H9 (cell line): ENCODE data around the gene NEBL. TPM values are rescaled to one million over a fixed set of nuclear protein-coding genes. Genes with fewer than 3 reads are reported as not detected.

Experiments used
- DNase-seq: peaks from one replicate; pipeline ENCODE4 v3.0.0-alpha.2; 2017
- H2AFZ ChIP-seq: one replicate; pipeline ENCODE4 v1.6.1; 2013; ENCODE audit warnings: mild to moderate bottlenecking, low read length, control low read depth, moderate library complexity
- H2AK5ac ChIP-seq: 2 replicates; pipeline ENCODE4 v1.6.1; 2013; ENCODE audit warnings: low read length, control low read depth, mixed read lengths; ENCODE audit not compliant: insufficient read length
- H2BK120ac ChIP-seq: one replicate; pipeline ENCODE4 v1.6.1; 2013; ENCODE audit warnings: low read depth, mild to moderate bottlenecking, low read length, control low read depth, inconsistent platforms; ENCODE audit not compliant: poor library complexity, severe bottlenecking
- H2BK12ac ChIP-seq: 2 replicates; pipeline ENCODE4 v1.6.1; 2013; ENCODE audit warnings: low read length, control low read depth, mixed read lengths, low read depth; ENCODE audit not compliant: insufficient read length
- H2BK15ac ChIP-seq: 2 replicates; pipeline ENCODE4 v1.6.1; 2013; ENCODE audit warnings: low read depth, low read length, control low read depth
- H2BK20ac ChIP-seq: one replicate; pipeline ENCODE4 v1.6.1; 2013; ENCODE audit warnings: low read depth, mild to moderate bottlenecking, low read length, control low read depth, inconsistent platforms; ENCODE audit not compliant: poor library complexity, severe bottlenecking
- H2BK5ac ChIP-seq: 2 replicates; pipeline ENCODE4 v1.6.1; 2013; ENCODE audit warnings: low read length, control low read depth, mixed read lengths; ENCODE audit not compliant: insufficient read length
- H3K14ac ChIP-seq: 2 replicates; pipeline ENCODE4 v1.6.1; 2013; ENCODE audit warnings: low read length, control low read depth; ENCODE audit not compliant: insufficient read depth
- H3K18ac ChIP-seq: 2 replicates; pipeline ENCODE4 v1.6.1; 2013; ENCODE audit warnings: low read depth, mild to moderate bottlenecking, mixed read lengths, low read length, control low read depth; ENCODE audit not compliant: insufficient read length
- H3K23ac ChIP-seq: 2 replicates; pipeline ENCODE4 v1.6.1; 2013; ENCODE audit warnings: low read length, control low read depth, mixed read lengths, low read depth; ENCODE audit not compliant: insufficient read length
- H3K23me2 ChIP-seq: 2 replicates; pipeline ENCODE4 v1.6.1; 2013; ENCODE audit warnings: low read depth, mild to moderate bottlenecking, mixed read lengths, low read length, control low read depth; ENCODE audit not compliant: insufficient read length, poor library complexity, severe bottlenecking
- H3K27ac ChIP-seq: 2 replicates; pipeline ENCODE4 v1.5.1; 2013; ENCODE audit warnings: low read length, control low read depth, mixed read lengths, low read depth; ENCODE audit not compliant: insufficient read length
- H3K27me3 ChIP-seq: 2 replicates; pipeline ENCODE4 v1.6.1; 2013; ENCODE audit warnings: low read length, control low read depth, inconsistent platforms; ENCODE audit not compliant: insufficient read depth
- H3K4ac ChIP-seq: 2 replicates; pipeline ENCODE4 v1.6.1; 2013; ENCODE audit warnings: low read depth, mild to moderate bottlenecking, control low read depth, inconsistent platforms, low read length, moderate library complexity
- H3K4me1 ChIP-seq: 2 replicates; pipeline ENCODE4 v1.6.1; 2013; ENCODE audit warnings: low read length, control low read depth, inconsistent platforms; ENCODE audit not compliant: insufficient read depth
- H3K4me2 ChIP-seq: 2 replicates; pipeline ENCODE4 v1.6.1; 2013; ENCODE audit warnings: low read length, control low read depth, mixed read lengths; ENCODE audit not compliant: insufficient read length, insufficient read depth
- H3K56ac ChIP-seq: 2 replicates; pipeline ENCODE4 v1.6.1; 2013; ENCODE audit warnings: low read depth, mild to moderate bottlenecking, mixed read lengths, low read length, control low read depth; ENCODE audit not compliant: insufficient read length
- H3K79me1 ChIP-seq: 2 replicates; pipeline ENCODE4 v1.6.1; 2013; ENCODE audit warnings: low read depth, mild to moderate bottlenecking, moderate library complexity, low read length, control low read depth, inconsistent platforms; ENCODE audit not compliant: insufficient read depth, poor library complexity, severe bottlenecking
- H3K79me2 ChIP-seq: 2 replicates; pipeline ENCODE4 v1.6.1; 2013; ENCODE audit warnings: low read length, control low read depth, inconsistent platforms; ENCODE audit not compliant: insufficient read depth
- H3K9ac ChIP-seq: 2 replicates; pipeline ENCODE4 v1.6.1; 2013; ENCODE audit warnings: low read length, control low read depth, mixed read lengths; ENCODE audit not compliant: insufficient read length; ENCODE audit errors: extremely low read depth
- H3K9me3 ChIP-seq: one replicate; pipeline ENCODE4 v1.6.1; 2013; ENCODE audit warnings: low read depth, low read length, inconsistent platforms; ENCODE audit not compliant: control insufficient read depth
- H3T11ph ChIP-seq: one replicate; pipeline ENCODE4 v1.6.1; 2013; ENCODE audit warnings: mild to moderate bottlenecking, low read length, control low read depth, inconsistent platforms
- H4K20me1 ChIP-seq: one replicate; pipeline ENCODE4 v1.6.1; 2013; ENCODE audit not compliant: control insufficient read depth, insufficient read length, insufficient read depth
- H4K5ac ChIP-seq: 2 replicates; pipeline ENCODE4 v1.6.1; 2013; ENCODE audit warnings: low read depth, mild to moderate bottlenecking, mixed read lengths, low read length, control low read depth; ENCODE audit not compliant: insufficient read length
- H4K8ac ChIP-seq: replicated peaks from 2 replicates; pipeline ENCODE4 v1.6.1; 2013; ENCODE audit warnings: low read length, control low read depth, mixed read lengths, low read depth; ENCODE audit not compliant: insufficient read length
- H4K91ac ChIP-seq: 2 replicates; pipeline ENCODE4 v1.6.1; 2013; ENCODE audit warnings: low read depth, mild to moderate bottlenecking, moderate library complexity, mixed read lengths, low read length, control low read depth; ENCODE audit not compliant: insufficient read length
- H3K27ac Mint-ChIP-seq, 3 experiments: 2 replicates in 2 of 3; 3 replicates in 1 of 3; pipeline ENCODE4 v1.8.0; 2020 to 2021; ENCODE audit warnings: mixed read lengths in 3 of 3, mild to moderate bottlenecking in 1 of 3, moderate library complexity in 1 of 3
- H3K27me3 Mint-ChIP-seq: 2 replicates; pipeline ENCODE4 v1.8.0; 2021; ENCODE audit warnings: low read depth, mild to moderate bottlenecking, moderate library complexity, mixed read lengths
- H3K36me3 Mint-ChIP-seq, 3 experiments: 2 replicates in 2 of 3; 3 replicates in 1 of 3; pipeline ENCODE4 v1.8.0; 2020 to 2021; ENCODE audit warnings: low read depth in 3 of 3, mixed read lengths in 3 of 3; ENCODE audit not compliant: insufficient read depth in 1 of 3
- H3K4me1 Mint-ChIP-seq, 2 experiments: 2 replicates each; pipeline ENCODE4 v1.8.0; 2020; ENCODE audit warnings: mixed read lengths in 2 of 2
- H3K4me3 Mint-ChIP-seq, 2 experiments: 2 replicates in 1 of 2; 3 replicates in 1 of 2; pipeline ENCODE4 v1.8.0; 2020 to 2021; ENCODE audit warnings: mild to moderate bottlenecking in 2 of 2, mixed read lengths in 2 of 2, moderate library complexity in 1 of 2
- H3K9me3 Mint-ChIP-seq, 2 experiments: 2 replicates in 1 of 2; 3 replicates in 1 of 2; pipeline ENCODE4 v1.8.0; 2020; ENCODE audit warnings: mild to moderate bottlenecking in 2 of 2, mixed read lengths in 2 of 2, moderate library complexity in 1 of 2
- CTCF ChIP-seq: fragments of 200-600 bp; sonication (generic); conservative IDR thresholded peaks from 3 replicates; pipeline ENCODE4 v1.8.0; 2021; ENCODE audit warnings: antibody characterized with exemption, mild to moderate bottlenecking
- WGBS: extraction: QIAGEN DNeasy Blood & Tissue Kit; methylation state at CpG from one replicate; pipeline ENCODE4 v1.1.7; 2013; ENCODE audit warnings: missing lambda C conversion rate, low lambda C conversion rate, mixed read lengths; ENCODE audit not compliant: insufficient read length; ENCODE audit errors: extremely low coverage; 5-methylcytosine and 5-hydroxymethylcytosine counted together
- total RNA-seq: library from RNA; stranded (reverse); gene quantifications from 2 replicates; pipeline ENCODE4 v1.2.1, GENCODE V29; 2021

The NEBL gene
- total RNA-seq, 1 experiment from 2014 or later: 20.9 TPM

- Histone ChIP-seq H3T11ph (no peak overlapping the region), H3K79me1 (no peaks in the 10 kb centered on the region), H3K9ac (no peak overlapping the region), H3K23me2 (no peaks in the 10 kb centered on the region), H3K56ac (no peak overlapping the region), H2BK5ac (no peak overlapping the region), H2AFZ (no peak overlapping the region), H3K27ac (no peak overlapping the region), H4K8ac (no peak overlapping the region), H2BK12ac (no peak overlapping the region), H3K9me3 (no peaks in the 10 kb centered on the region), H3K4me1 (no peaks in the 10 kb centered on the region), H4K5ac (no peak overlapping the region), H3K18ac (no peak overlapping the region), H4K91ac (no peak overlapping the region), H2BK120ac (no peak overlapping the region), H2BK15ac (no peak overlapping the region), H3K23ac (no peak overlapping the region), H3K4me2 (no peak overlapping the region), H2AK5ac (no peak overlapping the region), H3K79me2 (no peaks in the 10 kb centered on the region), H4K20me1 (no peaks in the 10 kb centered on the region), H3K4ac (no peak overlapping the region), H2BK20ac (no peak overlapping the region), H3K14ac (no peak overlapping the region), H3K27me3 (no peaks in the 10 kb centered on the region)
- no peak for TF ChIP-seq CTCF
- peaks cover 13 to 16% of the 10 kb centered on the region in 2 experiments; a peak in 4 of 5 replicates for H3K9me3 Mint-ChIP-seq
- H3K27ac Mint-ChIP-seq: no peak overlapping the region
- H3K27me3 Mint-ChIP-seq: no peaks in the 10 kb centered on the region
- H3K4me3 Mint-ChIP-seq: no peak overlapping the region
- no CpG with 5 or more reads among the region's 4 CpGs for WGBS
- no peaks in the 10 kb centered on the region for H3K4me1 Mint-ChIP-seq
- no peak for DNase-seq
- peaks cover 2 to 32% (median 32%) of the 10 kb centered on the region in 3 experiments; a peak in 5 of 7 replicates for H3K36me3 Mint-ChIP-seq
Observed at GRCh38 chr10:20839141-20839540, 58.0 kb downstream of the NEBL start.
